T-helper 2 cell treated with Interferon-gamma antibody and Interleukin-4, amounts not matched to agents 5 μg/mL and 100 μg/mL, for 36 hours (primary cell): Measurements from ENCODE around the gene CCDC87.
A peak's percentile ranks its signal among the peaks of the same experiment; 100 is the strongest.

ENCODE experiments used
- DNase-seq: peaks from one replicate; pipeline ENCODE4 v3.0.0; 2021; ENCODE audit warnings: low spot score
- H3K27ac Mint-ChIP-seq: one replicate; pipeline ENCODE4 v1.8.0; 2021; ENCODE audit warnings: mild to moderate bottlenecking, mixed read lengths
- H3K27me3 Mint-ChIP-seq: one replicate; pipeline ENCODE4 v1.8.0; 2021; ENCODE audit warnings: low read depth, mixed read lengths
- H3K36me3 Mint-ChIP-seq: one replicate; pipeline ENCODE4 v1.8.0; 2021; ENCODE audit warnings: low read depth, mixed read lengths
- H3K4me1 Mint-ChIP-seq: one replicate; pipeline ENCODE4 v1.8.0; 2021; ENCODE audit warnings: low read depth, mixed read lengths
- H3K4me3 Mint-ChIP-seq: one replicate; pipeline ENCODE4 v1.8.0; 2022; ENCODE audit warnings: mild to moderate bottlenecking, moderate library complexity, mixed read lengths
- H3K9me3 Mint-ChIP-seq: one replicate; pipeline ENCODE4 v1.8.0; 2021; ENCODE audit warnings: mixed read lengths

CCDC87 gene

DNA sequence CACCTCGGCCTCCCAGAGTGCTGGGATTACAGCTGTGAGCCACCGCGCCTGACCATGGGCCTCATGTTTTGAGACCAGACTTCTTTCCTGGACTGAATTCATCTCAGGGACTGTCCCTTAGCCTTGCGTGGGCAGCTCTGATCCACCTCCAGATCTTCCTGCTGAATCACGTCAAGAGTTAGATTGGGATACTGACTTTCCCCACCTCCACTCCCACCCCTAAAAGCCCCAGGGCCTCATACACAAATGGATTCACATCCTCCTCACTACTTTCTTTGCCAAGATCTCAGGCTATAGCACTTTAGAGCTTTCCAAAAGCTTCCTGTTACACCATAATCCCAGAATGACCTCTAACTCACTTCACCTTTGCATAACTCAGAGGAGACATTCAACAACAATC lies 12.1 kb downstream of the CCDC87 start:
- peak; percentile 22 for DNase-seq
- peaks cover 3% of the 10 kb centered on the region for H3K4me1 Mint-ChIP-seq
- no peak overlapping the region for H3K27ac Mint-ChIP-seq
- H3K36me3 Mint-ChIP-seq = peaks cover 1% of the 10 kb centered on the region
- H3K27me3 Mint-ChIP-seq = peaks cover 5% of the 10 kb centered on the region
- H3K9me3 Mint-ChIP-seq = peaks cover 11% of the 10 kb centered on the region
- no peak overlapping the region for H3K4me3 Mint-ChIP-seq

DNA sequence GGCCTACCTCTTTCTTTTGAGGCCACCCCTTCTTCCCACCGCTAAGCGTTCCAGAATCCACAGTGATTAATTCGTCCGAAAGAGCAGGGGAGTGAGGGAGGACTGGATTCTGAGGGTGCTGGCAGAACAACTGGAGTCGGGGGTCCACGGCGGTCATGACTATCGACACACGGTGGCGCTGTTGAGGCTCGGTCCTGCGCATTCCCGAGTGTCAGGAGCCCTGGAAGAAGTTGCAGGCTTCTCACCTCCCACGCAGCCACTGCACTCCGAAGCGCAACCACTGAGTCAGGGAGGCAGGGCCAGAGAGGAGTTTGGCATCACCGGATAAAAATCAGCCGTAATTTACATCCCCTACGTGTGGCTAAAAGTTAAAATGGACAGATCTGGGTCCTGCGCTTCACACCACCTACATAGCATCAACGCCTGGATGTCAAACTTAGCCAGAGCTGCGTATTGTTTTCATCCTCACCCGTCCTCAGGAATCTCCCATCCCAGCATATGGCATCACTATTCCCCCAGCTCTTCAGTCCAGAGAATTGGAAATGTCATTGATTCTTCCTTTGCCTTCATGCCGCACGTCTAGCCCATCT lies 13.8 kb downstream of the CCDC87 start:
- no peak overlapping the region for H3K27ac Mint-ChIP-seq
- peaks cover 3% of the 10 kb centered on the region for H3K4me1 Mint-ChIP-seq
- H3K9me3 Mint-ChIP-seq = peaks cover 11% of the 10 kb centered on the region
- DNase-seq = peak; percentile 71
- H3K4me3 Mint-ChIP-seq = no peak overlapping the region
- H3K36me3 Mint-ChIP-seq = peaks cover 1% of the 10 kb centered on the region
- peaks cover 12% of the 10 kb centered on the region for H3K27me3 Mint-ChIP-seq

DNA sequence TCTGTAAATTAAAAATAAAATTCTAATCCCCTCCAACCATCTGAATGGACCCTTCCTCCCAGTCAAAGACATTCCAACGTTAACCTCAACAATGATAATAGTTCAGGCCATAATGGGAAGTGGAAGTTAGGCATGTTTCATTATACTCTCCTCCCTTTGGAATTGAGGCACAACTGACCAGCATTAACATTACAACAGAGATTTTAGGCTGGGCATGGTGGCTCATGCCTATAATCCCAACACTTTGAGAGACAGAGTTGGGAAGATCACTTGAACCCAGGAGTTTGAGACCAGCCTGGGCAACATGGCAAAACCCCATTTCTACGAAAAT lies 22.0 kb downstream of the CCDC87 start:
- H3K27ac Mint-ChIP-seq = no peak overlapping the region
- no peak for DNase-seq
- H3K9me3 Mint-ChIP-seq = no peaks in the 10 kb centered on the region
- H3K4me3 Mint-ChIP-seq = no peak overlapping the region
- H3K27me3 Mint-ChIP-seq = peaks cover 43% of the 10 kb centered on the region
- H3K36me3 Mint-ChIP-seq = no peaks in the 10 kb centered on the region
- peaks cover 2% of the 10 kb centered on the region for H3K4me1 Mint-ChIP-seq

DNA sequence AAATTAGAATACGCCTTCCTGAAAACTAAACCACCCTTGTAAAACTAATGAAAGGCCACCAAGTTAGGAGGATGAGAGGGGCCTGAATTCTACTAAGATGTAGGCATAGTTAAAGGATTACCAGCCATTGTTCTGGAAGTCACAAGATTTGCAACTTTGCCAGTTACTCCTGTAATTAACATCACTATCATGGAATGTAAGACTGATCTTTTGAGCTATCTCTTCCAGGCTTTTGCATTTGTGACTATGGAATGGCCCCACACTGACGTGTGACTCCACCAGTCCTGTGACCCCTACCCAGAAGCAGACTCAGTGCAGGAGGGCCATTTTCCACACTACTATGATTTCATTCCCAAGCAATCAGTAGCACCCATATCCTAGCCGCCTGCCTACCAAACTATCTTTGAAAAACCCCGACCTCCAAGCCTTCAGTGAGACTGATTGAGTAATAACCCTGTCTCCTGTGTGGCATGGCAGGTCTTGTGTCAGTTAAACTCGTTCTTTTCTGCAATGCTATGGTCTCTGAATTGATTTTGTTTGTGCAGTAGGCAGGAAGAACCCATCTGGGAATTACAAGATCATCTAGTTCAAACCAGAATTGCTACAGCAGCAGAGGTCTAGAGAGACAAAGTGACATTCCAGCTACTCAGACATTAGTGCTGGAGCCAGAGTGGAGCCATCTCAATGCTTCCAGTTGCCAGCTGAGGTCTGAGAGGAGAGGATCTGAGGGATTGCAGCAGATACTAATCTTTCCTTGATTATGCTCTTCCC lies 22.6 kb downstream of the CCDC87 start:
- peaks cover 2% of the 10 kb centered on the region for H3K4me1 Mint-ChIP-seq
- no peaks in the 10 kb centered on the region for H3K9me3 Mint-ChIP-seq
- H3K36me3 Mint-ChIP-seq = no peaks in the 10 kb centered on the region
- no peak overlapping the region for H3K4me3 Mint-ChIP-seq
- no peak overlapping the region for H3K27ac Mint-ChIP-seq
- H3K27me3 Mint-ChIP-seq = peaks cover 40% of the 10 kb centered on the region
- no peak for DNase-seq

DNA sequence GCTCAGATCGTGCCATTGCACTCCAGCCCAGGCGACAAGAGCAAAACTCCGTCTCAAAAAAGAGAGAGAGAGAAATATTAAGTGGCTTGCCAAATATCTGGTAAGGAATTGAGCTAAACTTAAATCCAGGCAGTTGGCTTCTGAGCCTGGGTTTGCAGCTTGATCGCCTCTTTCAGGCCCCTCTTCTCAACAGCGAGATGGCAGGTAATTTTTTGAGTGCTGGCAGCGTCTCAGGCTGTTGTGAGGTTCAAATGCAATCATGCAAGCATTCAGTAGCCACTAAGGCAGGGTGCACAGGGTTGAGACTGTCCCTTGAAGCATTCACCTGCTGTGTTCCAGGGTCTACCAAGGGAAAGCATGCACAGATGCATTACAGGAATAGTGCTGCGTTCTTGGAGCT lies 23.8 kb downstream of the CCDC87 start:
- Mint-ChIP-seq H3K36me3 (no peaks in the 10 kb centered on the region), H3K4me1 (peaks cover 2% of the 10 kb centered on the region), H3K27me3 (peaks cover 36% of the 10 kb centered on the region), H3K9me3 (no peaks in the 10 kb centered on the region), H3K27ac (no peak overlapping the region), H3K4me3 (no peak overlapping the region)
- no peak for DNase-seq

DNA sequence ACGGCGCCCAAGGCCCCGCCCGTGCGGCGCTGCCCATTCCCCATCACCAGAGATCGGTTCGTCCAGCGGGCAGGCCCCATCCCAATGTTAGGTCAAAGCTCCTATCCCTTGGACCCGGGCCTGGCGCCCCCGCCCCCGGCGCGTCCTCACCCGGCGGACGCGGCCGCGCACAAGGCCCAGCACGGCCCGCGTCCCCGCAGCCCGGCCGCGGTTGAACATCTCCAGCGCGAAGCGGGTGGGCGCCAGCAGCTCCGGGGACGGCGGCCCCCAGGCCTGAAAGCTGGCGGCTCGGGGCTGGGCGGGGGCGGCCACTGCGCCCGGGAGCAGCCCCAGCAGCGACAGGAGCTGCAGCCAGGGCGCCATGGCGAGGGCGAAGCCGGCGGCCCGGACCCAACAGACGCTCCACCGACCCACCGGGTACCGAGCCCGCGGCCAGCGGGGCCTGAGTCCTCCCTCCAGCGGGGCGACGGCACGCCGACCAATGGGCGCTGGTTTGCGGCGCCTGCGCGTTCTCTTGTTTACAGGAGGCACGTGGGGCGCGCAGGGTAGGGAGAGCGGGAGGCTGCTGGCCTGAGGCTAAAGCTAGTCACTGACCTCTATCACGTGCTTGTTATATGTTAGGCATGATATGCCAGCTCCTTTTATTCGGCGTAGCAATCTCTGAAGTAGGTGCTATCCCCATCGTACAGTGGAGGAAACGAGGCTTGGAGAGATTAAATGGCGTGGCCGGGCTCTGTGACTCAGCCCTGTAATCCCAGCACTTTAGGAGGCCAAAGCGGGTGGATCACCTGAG lies 24.5 kb downstream of the CCDC87 start, which contains the start of gene CTSF:
TSS of gene CTSF (minus strand) at position 483 of the 793 bp plus-strand sequence. CDS start at position 363, 120 bp downstream.
- DNase-seq = peak; percentile 71
- Mint-ChIP-seq H3K4me3 (peak within 1 kb of the TSS; percentile 75), H3K27ac (no peak within 1 kb of the TSS), H3K4me1 (peaks cover 2% of the 10 kb centered on the region), H3K36me3 (no peaks in the 10 kb centered on the region), H3K27me3 (peaks cover 33% of the 10 kb centered on the region), H3K9me3 (no peaks in the 10 kb centered on the region)

DNA sequence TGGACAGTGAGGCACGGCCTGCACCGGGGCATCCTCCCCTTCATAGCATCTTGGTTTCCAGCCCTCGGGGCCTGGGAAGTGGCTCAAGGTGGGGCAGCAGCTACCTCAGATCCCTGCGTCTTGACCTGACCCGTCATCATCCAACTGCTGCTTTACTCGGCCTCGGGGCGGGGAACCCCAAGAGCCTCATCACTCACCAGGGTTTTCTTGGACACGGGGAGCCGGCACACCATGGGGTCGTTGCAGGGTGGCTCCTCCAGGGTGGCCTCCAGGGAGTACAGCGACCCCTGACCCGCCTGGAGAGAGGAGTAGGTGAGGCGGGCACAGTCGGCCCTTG lies 25.1 kb downstream of the CCDC87 start:
- no peaks in the 10 kb centered on the region for H3K36me3 Mint-ChIP-seq
- H3K4me1 Mint-ChIP-seq = peaks cover 2% of the 10 kb centered on the region
- no peak for DNase-seq
- no peaks in the 10 kb centered on the region for H3K9me3 Mint-ChIP-seq
- no peak overlapping the region for H3K27ac Mint-ChIP-seq
- peak overlapping the region; percentile 55 for H3K4me3 Mint-ChIP-seq
- peaks cover 33% of the 10 kb centered on the region for H3K27me3 Mint-ChIP-seq

DNA sequence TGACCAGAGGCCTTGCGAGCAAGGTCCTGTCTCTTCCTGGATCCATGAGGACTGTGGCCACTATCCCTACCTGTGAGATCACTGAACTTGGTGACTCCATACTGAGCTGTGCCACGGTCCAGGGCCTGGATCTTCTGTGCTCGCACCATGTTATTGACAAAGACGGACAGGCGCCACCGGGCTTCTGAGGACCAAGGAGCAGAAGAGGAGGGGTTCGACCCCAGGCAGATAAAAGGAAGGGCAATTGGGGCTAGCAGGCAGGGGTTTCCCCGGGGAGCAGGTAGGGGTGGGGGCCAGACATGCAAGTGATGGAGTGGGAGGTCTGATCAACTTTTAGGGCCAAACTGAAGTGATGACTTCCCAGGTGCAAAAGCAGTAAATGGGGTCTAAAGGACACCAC lies 26.6 kb downstream of the CCDC87 start:
- peaks cover 33% of the 10 kb centered on the region for H3K27me3 Mint-ChIP-seq
- H3K4me1 Mint-ChIP-seq = peaks cover 2% of the 10 kb centered on the region
- H3K4me3 Mint-ChIP-seq = no peak overlapping the region
- H3K9me3 Mint-ChIP-seq = no peaks in the 10 kb centered on the region
- no peak overlapping the region for H3K27ac Mint-ChIP-seq
- H3K36me3 Mint-ChIP-seq = no peaks in the 10 kb centered on the region
- no peak for DNase-seq

DNA sequence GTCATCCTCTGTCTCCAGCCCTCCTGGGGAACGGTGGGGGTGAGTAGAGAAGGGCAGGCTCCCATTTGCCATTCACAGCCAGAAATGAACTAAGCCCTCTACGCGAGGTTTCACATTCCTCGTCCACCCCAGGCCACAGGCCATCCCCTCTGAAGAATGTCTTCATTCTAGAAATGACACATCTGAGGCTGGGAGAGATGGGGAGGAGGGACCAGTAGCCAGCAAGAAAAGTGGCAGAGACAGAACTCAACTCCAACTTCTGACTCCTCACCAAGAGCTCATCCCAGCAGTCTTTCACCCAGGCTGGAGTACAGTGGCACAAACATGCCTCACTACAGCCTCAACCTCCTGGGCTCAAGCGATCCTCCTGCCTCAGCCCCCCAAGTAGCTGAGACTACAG lies 27.9 kb downstream of the CCDC87 start:
- H3K27me3 Mint-ChIP-seq = peaks cover 29% of the 10 kb centered on the region
- H3K9me3 Mint-ChIP-seq = no peaks in the 10 kb centered on the region
- H3K27ac Mint-ChIP-seq = no peak overlapping the region
- H3K36me3 Mint-ChIP-seq = no peaks in the 10 kb centered on the region
- H3K4me1 Mint-ChIP-seq = peaks cover 2% of the 10 kb centered on the region
- DNase-seq = no peak
- H3K4me3 Mint-ChIP-seq = no peak overlapping the region

DNA sequence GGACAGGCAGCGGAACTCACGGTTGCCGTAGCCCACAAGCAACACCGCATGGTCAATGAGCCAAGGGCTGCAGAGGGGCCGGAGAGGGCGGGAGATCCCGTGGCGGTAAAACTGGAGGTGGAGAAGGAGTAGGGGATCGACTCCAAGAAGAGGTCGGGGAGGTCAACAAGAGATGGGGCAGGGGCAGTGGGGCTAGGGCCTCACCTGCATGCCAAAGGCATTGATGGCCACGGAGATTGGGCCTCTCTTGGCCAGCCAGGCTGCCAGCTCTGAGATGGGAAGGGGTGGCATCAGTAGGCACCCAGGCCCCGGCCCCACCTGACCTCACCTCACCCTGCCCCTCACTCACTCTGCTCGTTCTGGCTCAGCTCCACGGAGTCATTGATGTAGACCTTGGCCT lies 28.3 kb downstream of the CCDC87 start:
- no peaks in the 10 kb centered on the region for H3K9me3 Mint-ChIP-seq
- H3K4me1 Mint-ChIP-seq = peaks cover 2% of the 10 kb centered on the region

DNA sequence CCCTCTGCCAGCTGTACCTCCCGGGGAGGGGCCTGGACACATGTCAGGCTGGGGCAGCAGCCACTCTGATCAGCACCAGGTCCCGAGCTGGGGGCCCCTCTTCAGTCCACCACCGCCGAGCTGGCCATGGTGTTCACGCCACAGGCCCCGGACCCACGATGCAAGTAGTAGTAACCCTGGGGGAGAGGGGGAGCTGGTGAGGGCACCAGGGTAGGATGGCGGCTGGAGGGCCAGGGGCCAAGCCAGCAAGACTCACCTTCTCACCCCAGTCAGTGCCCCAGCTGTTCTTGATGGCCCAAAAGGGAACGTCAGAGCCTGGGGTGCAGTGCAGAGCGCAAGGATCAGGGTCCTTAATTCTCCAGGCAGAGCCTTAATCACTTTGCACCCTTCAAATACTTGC lies 29.0 kb downstream of the CCDC87 start:
- Mint-ChIP-seq H3K36me3 (no peaks in the 10 kb centered on the region), H3K27ac (no peak overlapping the region), H3K4me1 (peaks cover 2% of the 10 kb centered on the region), H3K4me3 (no peak overlapping the region), H3K9me3 (no peaks in the 10 kb centered on the region), H3K27me3 (peaks cover 24% of the 10 kb centered on the region)
- no peak for DNase-seq

More for the DNA sequence above, 28.3 kb downstream of the CCDC87 start:
- H3K27ac Mint-ChIP-seq = no peak overlapping the region
- H3K27me3 Mint-ChIP-seq = peaks cover 27% of the 10 kb centered on the region
- H3K36me3 Mint-ChIP-seq = no peaks in the 10 kb centered on the region
- no peak for DNase-seq
- no peak overlapping the region for H3K4me3 Mint-ChIP-seq

DNA sequence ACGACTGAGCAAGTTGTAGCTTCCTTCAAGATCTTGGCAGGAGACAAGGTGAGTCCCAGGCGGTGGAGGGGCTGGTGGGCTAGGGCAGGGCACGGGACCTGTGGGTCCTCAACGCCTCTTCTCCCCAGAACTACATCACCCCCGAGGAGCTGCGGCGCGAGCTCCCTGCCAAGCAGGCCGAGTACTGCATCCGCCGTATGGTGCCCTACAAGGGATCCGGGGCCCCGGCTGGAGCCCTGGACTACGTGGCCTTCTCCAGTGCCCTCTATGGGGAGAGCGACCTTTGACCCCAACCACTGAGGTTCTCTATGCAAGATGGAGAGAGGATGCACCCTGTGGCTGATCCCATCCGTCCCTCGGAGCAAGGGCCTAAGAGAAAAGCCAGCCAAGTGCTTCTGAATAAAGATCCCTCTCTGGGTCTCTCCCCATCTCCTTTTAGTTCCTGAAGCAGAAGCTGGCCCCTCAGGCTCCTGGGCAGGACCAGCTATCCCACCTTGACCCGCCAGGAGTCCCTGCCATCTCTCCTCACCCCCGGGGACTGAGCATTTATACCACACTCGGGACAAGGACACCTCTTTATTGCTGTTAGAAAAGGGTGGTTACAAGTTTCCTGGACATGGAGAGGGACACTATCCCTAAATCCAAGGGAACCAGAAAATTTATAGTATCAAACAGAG lies 29.8 kb downstream of the CCDC87 start:
- Mint-ChIP-seq H3K4me3 (no peak overlapping the region), H3K36me3 (no peaks in the 10 kb centered on the region), H3K27ac (no peak overlapping the region), H3K27me3 (peaks cover 23% of the 10 kb centered on the region), H3K9me3 (no peaks in the 10 kb centered on the region), H3K4me1 (no peaks in the 10 kb centered on the region)
- no peak for DNase-seq

DNA sequence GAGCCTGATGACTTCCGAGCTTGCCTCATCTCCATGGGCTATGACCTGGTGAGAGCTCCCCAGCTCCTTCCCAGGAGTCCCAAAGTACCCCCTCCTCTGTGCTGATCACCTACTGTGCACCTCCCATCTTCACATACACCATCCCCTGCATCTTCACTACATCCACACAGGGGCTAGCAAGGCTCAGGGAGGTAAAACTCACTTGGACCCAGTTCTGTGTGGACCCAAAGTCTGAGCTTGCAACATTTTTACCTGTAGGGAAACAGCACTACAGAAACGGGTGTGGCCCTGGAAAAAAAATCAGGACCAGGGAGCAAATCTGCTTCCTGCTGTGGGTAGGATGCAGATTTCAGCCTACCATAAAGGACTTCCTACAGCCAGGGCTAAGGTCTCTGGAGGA lies 30.6 kb downstream of the CCDC87 start:
- Mint-ChIP-seq H3K36me3 (no peaks in the 10 kb centered on the region), H3K27me3 (peaks cover 17% of the 10 kb centered on the region), H3K9me3 (no peaks in the 10 kb centered on the region), H3K27ac (no peak overlapping the region), H3K4me1 (no peaks in the 10 kb centered on the region), H3K4me3 (no peak overlapping the region)
- DNase-seq = no peak

DNA sequence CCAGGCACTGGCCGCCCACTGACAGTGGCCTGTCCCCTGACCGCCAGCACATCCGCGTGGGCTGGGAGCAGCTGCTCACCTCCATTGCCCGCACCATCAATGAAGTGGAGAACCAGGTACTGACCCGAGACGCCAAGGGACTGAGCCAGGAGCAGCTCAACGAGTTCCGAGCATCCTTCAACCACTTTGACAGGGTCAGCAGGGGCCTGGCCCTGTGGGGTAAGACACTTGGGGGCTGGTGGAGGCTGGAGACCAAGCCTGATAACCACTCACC lies 31.0 kb downstream of the CCDC87 start:
- Mint-ChIP-seq H3K27me3 (peaks cover 15% of the 10 kb centered on the region), H3K4me1 (no peaks in the 10 kb centered on the region), H3K9me3 (no peaks in the 10 kb centered on the region), H3K4me3 (no peak overlapping the region), H3K36me3 (no peaks in the 10 kb centered on the region), H3K27ac (no peak overlapping the region)
- DNase-seq = no peak
